IgD-negative memory B cell (primary cell): ENCODE results near the gene ESYT2. TPM values are rescaled to one million over a fixed set of nuclear protein-coding genes. Genes with fewer than 3 reads are reported as not detected.

Source experiments
- H3K27ac Mint-ChIP-seq, 3 donors: one replicate each; pipeline ENCODE4 v1.8.0; 2020 to 2022; ENCODE audit warnings: mild to moderate bottlenecking in 3 of 3, mixed read lengths in 3 of 3, moderate library complexity in 1 of 3
- H3K27me3 Mint-ChIP-seq: one replicate; pipeline ENCODE4 v1.8.0; 2021; ENCODE audit warnings: mixed read lengths
- H3K36me3 Mint-ChIP-seq: one replicate; pipeline ENCODE4 v1.8.0; 2020; ENCODE audit warnings: mild to moderate bottlenecking, mixed read lengths
- H3K4me1 Mint-ChIP-seq, 3 donors: one replicate each; pipeline ENCODE4 v1.8.0; 2020 to 2022; ENCODE audit warnings: mixed read lengths in 3 of 3, mild to moderate bottlenecking in 1 of 3
- H3K4me3 Mint-ChIP-seq, 4 donors: one replicate each; pipeline ENCODE4 v1.8.0; 2020 to 2022; ENCODE audit warnings: mild to moderate bottlenecking in 4 of 4, mixed read lengths in 4 of 4, moderate library complexity in 3 of 4
- H3K9me3 Mint-ChIP-seq, 3 donors: one replicate each; pipeline ENCODE4 v1.8.0; 2020 to 2021; ENCODE audit warnings: mixed read lengths in 3 of 3, mild to moderate bottlenecking in 1 of 3
- polyA plus RNA-seq: library from polyadenylated mRNA; unstranded; fragments of 300-500 nt; fragmentation: Illumina TruSeq; gene quantifications from one replicate; pipeline ENCODE4 v1.2.3, GENCODE V29; 2021

ESYT2 gene
- polyA plus RNA-seq, 1 donor from 2014 or later, result 13.2 TPM

DNA sequence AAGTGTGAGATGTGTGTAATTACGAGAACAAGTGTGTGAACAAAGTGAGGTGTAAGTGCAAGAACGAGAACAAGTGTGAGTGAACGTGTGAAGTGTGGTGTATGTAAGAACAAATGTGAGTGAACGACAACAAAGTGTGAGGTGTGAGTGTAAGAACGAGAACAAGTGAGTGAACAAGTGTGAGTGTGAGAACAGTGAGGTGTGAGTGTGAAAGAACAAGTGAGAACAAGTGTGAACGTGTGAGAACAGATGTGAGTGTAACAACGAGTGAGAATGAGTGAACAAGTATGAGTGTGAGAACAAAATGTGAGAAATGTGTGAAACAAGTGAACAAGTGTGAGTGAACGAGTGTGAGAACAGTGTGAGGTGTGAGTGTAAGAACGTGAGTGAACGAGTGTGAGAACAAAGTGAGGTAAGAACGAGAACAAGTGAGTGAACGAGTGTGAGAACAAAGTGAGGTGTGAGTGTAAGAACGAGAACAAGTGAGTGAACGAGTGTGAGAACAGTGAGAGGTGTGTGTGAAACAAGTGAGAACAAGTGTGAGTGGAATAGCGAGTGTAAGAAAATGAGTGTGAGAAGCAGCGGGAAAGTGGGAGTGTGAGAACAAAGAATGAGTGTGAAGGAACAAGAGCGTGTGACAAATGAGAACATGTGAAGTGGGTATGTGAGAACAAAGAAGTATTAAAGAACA, 47.2 kb downstream of the ESYT2 start:
- Mint-ChIP-seq H3K4me3 (no peak overlapping the region), H3K9me3 (no peaks in the 10 kb centered on the region), H3K36me3 (peaks cover 4% of the 10 kb centered on the region), H3K27me3 (no peaks in the 10 kb centered on the region), H3K4me1 (peaks cover 0 to 3% (median 0%) of the 10 kb centered on the region in 3 donors), H3K27ac (no peak overlapping the region)

DNA sequence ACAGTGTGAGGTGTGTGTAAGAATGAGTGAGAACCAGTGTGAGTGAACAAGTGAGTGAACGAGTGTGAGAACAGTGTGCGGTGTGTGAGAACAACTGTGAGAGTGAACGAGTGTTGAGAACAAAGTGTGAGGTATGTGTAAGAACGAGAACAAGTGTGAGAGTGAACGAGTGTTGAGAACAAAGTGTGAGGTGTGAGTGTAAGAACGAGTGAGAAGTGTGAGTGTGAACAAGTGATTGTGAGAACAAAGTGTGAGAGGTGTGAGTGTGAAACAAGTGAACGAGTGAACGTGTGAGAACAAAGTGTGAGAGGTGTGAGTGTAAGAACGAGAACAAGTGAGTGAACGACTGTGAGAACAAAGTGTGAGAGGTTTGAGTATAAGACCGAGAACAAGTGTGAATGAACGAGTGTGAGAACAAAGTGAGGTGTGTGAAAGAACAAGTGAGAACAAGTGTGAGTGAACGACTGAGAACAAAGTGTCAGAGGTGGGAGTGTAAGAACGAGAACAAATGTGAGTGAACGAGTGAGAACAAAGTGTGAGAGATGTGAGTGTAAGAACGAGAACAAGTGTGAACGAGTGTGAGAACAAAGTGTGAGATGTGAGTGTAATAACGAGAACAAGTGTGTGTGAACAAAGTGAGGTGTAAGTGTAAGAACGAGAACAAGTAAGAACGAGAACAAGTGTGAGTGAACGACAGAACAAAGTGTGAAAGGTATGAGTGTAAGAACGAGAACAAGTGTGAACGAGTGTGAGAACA, 47.9 kb downstream of the ESYT2 start:
- no peaks in the 10 kb centered on the region for H3K4me1 Mint-ChIP-seq
- no peaks in the 10 kb centered on the region for H3K9me3 Mint-ChIP-seq
- H3K36me3 Mint-ChIP-seq, result peaks cover 4% of the 10 kb centered on the region
- no peak overlapping the region for H3K4me3 Mint-ChIP-seq
- no peak overlapping the region for H3K27ac Mint-ChIP-seq
- H3K27me3 Mint-ChIP-seq, result no peaks in the 10 kb centered on the region

DNA sequence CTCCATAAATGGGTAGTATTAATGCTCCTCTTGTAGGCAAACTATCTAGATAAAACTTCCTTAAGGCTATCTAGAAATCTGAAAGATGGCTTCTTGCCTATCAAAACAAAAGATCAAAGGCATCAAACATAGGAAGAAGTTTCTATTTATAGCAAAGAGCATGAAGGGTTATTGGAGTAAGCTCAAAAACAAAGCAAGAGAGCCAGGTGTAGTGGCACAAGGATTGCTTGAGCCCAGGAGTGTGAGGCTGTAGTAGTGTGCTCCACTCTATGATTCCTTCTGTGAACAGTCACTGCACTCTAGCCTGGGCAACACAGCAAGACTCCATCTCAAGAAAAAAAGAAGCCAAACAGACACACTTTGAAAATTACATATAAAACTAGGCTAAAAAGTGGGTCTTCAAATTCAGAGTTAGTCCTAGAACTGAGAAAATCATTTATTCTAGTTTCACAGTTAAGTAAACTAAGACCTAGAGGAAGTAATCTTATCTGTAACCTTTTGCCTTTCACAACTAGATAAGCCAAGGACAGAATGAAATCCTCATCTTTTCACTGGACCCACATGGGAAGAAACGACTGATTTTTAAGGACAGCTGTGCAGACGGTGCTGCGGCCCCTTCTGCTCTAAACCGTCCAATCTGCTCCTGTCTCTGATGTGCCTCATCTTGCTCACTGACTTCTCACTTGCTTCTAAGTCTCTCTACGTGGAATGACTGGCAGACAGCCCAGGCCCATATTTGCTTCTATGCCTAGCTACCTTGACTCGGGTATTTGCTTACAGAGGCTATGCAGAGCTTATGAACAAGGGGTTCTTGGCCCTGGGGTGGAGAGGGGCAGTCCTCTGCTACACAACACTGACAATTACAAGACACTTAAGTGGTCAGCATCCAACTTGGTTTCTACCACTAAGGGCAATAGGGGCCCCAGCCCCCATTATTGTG, 50.0 kb downstream of the ESYT2 start:
- Mint-ChIP-seq H3K9me3 (no peaks in the 10 kb centered on the region), H3K36me3 (peaks cover 5% of the 10 kb centered on the region), H3K27me3 (no peaks in the 10 kb centered on the region), H3K4me3 (no peak overlapping the region), H3K4me1 (no peaks in the 10 kb centered on the region), H3K27ac (peak overlapping the region in 1 of 3 donors; percentile 48)

DNA sequence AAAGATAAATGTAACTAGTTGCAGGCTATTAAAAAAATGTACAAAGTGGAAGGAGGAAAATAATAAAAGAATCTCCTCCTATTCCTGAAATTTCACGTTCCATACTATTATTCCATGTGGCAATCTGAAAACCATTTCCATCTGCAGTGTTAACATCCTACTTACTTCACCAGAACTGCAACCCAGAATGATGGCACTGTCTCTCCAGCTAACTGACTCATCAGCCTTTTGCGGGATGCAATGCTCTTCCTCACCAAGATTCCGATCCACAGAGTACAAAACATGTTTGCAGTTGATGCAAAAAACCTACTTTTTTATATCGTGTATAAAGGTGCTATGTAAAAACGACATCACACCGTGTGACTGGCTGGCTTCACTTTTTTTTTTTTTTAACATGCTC, 50.8 kb downstream of the ESYT2 start:
- Mint-ChIP-seq H3K4me3 (no peak overlapping the region), H3K27me3 (no peaks in the 10 kb centered on the region), H3K27ac (peak overlapping the region in 1 of 3 donors; percentile 48), H3K36me3 (peaks cover 5% of the 10 kb centered on the region), H3K4me1 (no peaks in the 10 kb centered on the region), H3K9me3 (no peaks in the 10 kb centered on the region)

GRCh38 chr7:158777793-158778192, 51.5 kb downstream of the ESYT2 start:
- no peaks in the 10 kb centered on the region for H3K4me1 Mint-ChIP-seq
- H3K4me3 Mint-ChIP-seq, result no peak overlapping the region
- H3K36me3 Mint-ChIP-seq, result peaks cover 5% of the 10 kb centered on the region
- no peaks in the 10 kb centered on the region for H3K27me3 Mint-ChIP-seq
- no peak overlapping the region for H3K27ac Mint-ChIP-seq
- H3K9me3 Mint-ChIP-seq, result no peaks in the 10 kb centered on the region

DNA sequence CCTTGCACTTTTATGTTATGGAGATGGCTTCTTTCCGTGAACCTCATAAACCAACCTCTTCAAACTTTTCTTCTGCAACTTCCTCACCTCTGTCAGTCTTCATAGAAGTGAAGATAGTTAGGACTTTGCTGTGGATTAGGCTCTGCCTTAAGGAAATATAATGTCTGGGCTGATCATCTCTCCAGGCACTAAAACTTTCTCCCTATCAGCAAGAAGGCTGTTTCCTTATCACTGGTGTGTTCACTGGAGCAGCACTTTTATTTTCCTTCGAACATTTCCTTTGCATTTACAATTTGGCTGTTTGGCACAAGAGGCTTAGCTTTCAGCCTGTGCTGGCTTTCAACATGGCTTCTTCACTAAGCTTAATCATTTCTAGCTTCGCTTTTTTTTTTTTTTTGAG, 52.8 kb downstream of the ESYT2 start:
- Mint-ChIP-seq H3K27ac (no peak overlapping the region), H3K9me3 (no peaks in the 10 kb centered on the region), H3K4me1 (no peaks in the 10 kb centered on the region), H3K36me3 (peaks cover 5% of the 10 kb centered on the region), H3K4me3 (no peak overlapping the region), H3K27me3 (no peaks in the 10 kb centered on the region)

GRCh38 chr7:158774952-158775351, 54.4 kb downstream of the ESYT2 start:
- Mint-ChIP-seq H3K9me3 (no peaks in the 10 kb centered on the region), H3K4me1 (no peaks in the 10 kb centered on the region), H3K4me3 (no peak overlapping the region), H3K27ac (no peak overlapping the region), H3K36me3 (peaks cover 5% of the 10 kb centered on the region), H3K27me3 (no peaks in the 10 kb centered on the region)

DNA sequence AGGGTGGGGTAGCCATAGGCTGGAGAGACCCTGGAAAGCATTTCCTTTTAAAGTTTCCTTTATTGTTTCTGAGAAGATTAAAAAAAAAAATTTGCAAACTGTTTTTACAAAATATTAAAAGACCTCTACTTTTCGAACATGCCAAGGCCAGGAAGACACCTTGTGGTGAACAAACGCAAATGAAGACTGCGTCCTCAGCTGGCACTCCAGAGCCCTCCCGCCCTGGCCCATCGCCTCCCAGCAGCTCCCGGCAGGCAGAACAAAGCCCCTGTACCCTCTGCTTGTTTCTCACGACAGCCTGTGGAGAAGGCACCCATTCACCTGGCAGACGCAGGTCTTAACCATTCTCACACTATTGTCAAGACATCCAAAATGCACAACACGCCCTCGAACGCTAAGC, 56.4 kb downstream of the ESYT2 start:
- H3K27me3 Mint-ChIP-seq, result no peaks in the 10 kb centered on the region
- H3K9me3 Mint-ChIP-seq, result no peaks in the 10 kb centered on the region
- H3K36me3 Mint-ChIP-seq, result peaks cover 4% of the 10 kb centered on the region
- H3K27ac Mint-ChIP-seq, result peak overlapping the region in 1 of 3 donors; percentile 90
- no peak overlapping the region for H3K4me3 Mint-ChIP-seq
- H3K4me1 Mint-ChIP-seq, result no peaks in the 10 kb centered on the region

DNA sequence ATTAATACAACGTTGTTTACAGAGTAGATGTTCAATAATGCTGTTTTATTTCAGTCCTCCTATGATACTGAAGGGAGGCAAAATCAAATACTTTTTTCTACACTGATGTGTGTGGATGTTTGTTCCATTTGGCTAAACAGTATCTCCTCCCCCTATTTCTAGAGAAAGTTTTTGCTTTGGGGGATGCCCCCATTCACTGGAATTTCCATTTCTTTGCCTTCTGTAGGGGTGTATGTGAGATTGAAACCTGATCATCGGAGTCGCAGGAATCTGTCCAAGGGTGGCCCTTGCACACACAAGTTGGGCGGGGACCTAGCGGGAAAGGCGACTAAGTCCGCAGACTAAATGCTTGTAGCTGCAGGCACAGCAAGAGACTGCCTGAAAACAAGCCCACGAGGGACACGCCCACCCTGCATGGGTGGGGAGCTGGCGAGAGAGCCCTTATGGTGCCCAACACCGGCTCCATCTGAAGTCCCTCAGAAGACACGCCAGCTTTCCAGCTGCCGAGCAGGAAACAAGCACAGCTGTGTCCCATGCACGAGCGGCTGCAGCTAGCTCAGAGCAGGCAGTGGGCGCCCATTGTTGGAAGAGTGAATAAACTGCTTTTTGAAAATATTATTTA, 58.0 kb downstream of the ESYT2 start:
- Mint-ChIP-seq H3K27me3 (no peaks in the 10 kb centered on the region), H3K9me3 (no peaks in the 10 kb centered on the region), H3K27ac (no peak overlapping the region), H3K36me3 (peaks cover under 1% of the 10 kb centered on the region), H3K4me1 (no peaks in the 10 kb centered on the region), H3K4me3 (no peak overlapping the region)

DNA sequence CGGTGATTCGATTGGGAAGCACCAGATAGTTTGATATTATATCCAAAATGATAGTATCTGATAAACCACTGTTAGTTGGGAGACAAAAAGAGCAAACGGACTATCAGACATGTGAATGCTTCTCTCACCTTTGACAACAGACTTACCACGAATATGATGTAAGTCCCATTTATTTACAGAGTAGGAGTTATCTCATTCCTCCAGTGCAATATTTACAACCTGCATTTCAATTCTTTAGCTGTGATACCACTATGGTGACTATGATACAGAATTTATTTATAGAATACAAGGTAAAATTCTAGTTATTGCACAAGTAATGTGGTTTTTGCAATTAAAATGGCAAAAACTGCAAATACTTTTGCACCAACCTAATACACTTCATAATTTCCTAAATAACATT, 61.6 kb downstream of the ESYT2 start:
- no peaks in the 10 kb centered on the region for H3K9me3 Mint-ChIP-seq
- no peaks in the 10 kb centered on the region for H3K4me1 Mint-ChIP-seq
- H3K36me3 Mint-ChIP-seq, result no peaks in the 10 kb centered on the region
- H3K4me3 Mint-ChIP-seq, result no peak overlapping the region
- H3K27ac Mint-ChIP-seq, result no peak overlapping the region
- H3K27me3 Mint-ChIP-seq, result no peaks in the 10 kb centered on the region

DNA sequence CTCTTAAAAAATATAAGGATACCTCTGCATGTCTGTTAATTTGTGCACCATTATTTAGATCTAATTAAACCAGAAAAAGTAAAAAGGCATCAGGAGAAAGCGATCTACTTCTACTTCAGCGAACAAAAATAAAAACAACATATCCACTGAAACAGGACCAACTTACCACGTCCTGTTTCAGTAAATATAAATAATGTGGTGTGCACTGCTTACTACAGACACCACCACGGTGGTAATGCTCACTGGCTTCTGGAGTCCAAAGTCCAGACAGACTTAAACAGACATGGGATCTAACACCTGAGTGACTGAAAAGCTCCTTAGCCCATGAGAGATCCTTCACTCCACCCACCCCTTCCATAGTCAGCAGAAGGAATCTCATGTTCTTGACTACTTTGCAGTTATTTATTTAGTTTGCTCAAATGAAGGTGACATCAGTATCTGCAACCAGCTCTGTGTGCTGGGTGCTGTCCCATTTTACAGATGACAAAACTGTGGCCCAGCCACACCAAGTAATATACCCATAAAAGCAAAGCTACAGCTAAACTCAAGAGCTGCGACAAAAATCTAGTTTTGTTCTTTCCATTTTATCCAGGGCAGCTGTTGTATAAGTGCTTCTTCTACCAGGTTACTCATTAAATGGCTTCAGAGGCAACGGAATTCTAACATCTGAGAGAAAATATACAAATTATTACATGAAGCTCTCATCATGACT, 62.6 kb downstream of the ESYT2 start:
- H3K27ac Mint-ChIP-seq, result peak overlapping the region in 1 of 3 donors; percentile 69
- H3K4me3 Mint-ChIP-seq, result no peak overlapping the region
- no peaks in the 10 kb centered on the region for H3K27me3 Mint-ChIP-seq
- H3K9me3 Mint-ChIP-seq, result no peaks in the 10 kb centered on the region
- H3K4me1 Mint-ChIP-seq, result no peaks in the 10 kb centered on the region
- H3K36me3 Mint-ChIP-seq, result peaks cover under 1% of the 10 kb centered on the region

GRCh38 chr7:158765020-158765419, 64.3 kb downstream of the ESYT2 start:
- peaks cover 12% of the 10 kb centered on the region for H3K36me3 Mint-ChIP-seq
- H3K9me3 Mint-ChIP-seq, result no peaks in the 10 kb centered on the region
- no peak overlapping the region for H3K4me3 Mint-ChIP-seq
- no peaks in the 10 kb centered on the region for H3K4me1 Mint-ChIP-seq
- H3K27me3 Mint-ChIP-seq, result no peaks in the 10 kb centered on the region
- H3K27ac Mint-ChIP-seq, result no peak overlapping the region

DNA sequence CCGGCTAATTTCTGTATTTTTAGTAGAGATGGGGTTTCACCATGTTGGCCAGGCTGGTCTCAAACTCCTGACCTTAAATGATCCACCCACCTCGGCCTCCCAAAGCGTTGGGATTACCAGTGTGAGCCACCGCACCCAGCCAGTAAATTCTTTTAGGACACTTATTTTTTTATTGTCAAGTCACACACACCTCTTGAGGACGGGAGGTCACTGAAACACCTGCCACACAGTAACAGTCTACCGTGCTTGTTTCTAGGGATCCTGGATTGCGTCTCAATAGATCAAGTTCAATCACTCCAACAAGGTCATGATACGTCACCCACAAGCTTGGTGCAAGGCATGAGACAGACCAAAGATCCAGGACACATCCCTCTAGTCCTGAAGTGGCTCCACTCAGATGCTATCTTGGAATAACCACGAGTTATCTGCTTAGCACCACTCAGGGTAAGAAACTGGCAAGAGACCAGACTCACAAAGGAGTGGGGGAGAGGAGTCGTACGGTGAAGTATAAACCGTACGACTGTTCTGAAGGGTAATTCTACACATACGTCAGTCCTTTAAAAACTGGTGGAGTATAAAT, 65.8 kb downstream of the ESYT2 start:
- H3K27me3 Mint-ChIP-seq, result no peaks in the 10 kb centered on the region
- no peak overlapping the region for H3K4me3 Mint-ChIP-seq
- no peak overlapping the region for H3K27ac Mint-ChIP-seq
- peaks cover 18% of the 10 kb centered on the region for H3K36me3 Mint-ChIP-seq
- no peaks in the 10 kb centered on the region for H3K4me1 Mint-ChIP-seq
- no peaks in the 10 kb centered on the region for H3K9me3 Mint-ChIP-seq

DNA sequence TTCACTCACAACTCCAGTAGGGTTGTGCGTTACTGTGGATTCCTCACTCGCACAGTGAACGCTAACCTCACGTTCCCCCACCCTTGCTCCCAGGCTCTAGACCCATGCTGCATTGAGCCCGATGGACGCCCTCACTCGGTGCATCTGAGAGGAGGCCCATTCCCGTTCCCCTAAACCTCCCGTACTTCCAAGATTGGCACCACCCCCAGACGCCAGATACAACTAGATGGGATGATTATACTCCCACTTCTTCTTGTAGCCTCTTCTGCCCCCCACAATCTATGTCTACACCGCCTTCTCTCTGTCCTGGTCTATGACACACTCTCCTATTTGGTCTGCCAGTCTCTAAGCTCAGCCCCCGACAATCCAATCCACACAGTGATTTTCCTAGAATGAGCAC, 67.4 kb downstream of the ESYT2 start:
- H3K27me3 Mint-ChIP-seq, result no peaks in the 10 kb centered on the region
- H3K36me3 Mint-ChIP-seq, result peaks cover 24% of the 10 kb centered on the region
- no peaks in the 10 kb centered on the region for H3K4me1 Mint-ChIP-seq
- H3K27ac Mint-ChIP-seq, result no peak overlapping the region
- H3K9me3 Mint-ChIP-seq, result no peaks in the 10 kb centered on the region
- H3K4me3 Mint-ChIP-seq, result no peak overlapping the region
